ENCODE measurements around the gene VIPR2.
A peak's percentile ranks its signal among the peaks of the same experiment; 100 is the strongest.
"Not testable (repeated sequence)": the region's sequence is repeated elsewhere in the genome, so short reads cannot be mapped to it uniquely, and the experiment has no call there.

Gene VIPR2

GRCh38 chr7:159020987-159021386 is 123.7 kb downstream of the VIPR2 start:
- no peak for DNase-seq

- no peak for DNase-seq
These were observed 125.6 kb downstream of the VIPR2 start for GRCh38 chr7:159019111-159019510.

- DNase-seq = no peak
These were observed 126.9 kb downstream of the VIPR2 start for GRCh38 chr7:159017741-159018140.

GRCh38 chr7:159017210-159017609 is 127.5 kb downstream of the VIPR2 start:
- no peak for DNase-seq

GRCh38 chr7:159016591-159016990 is 128.1 kb downstream of the VIPR2 start:
- no peak for DNase-seq

- peak in 1 of 2 experiments; percentile 34 for DNase-seq
These were observed 128.9 kb downstream of the VIPR2 start for GRCh38 chr7:159015454-159016410.

- DNase-seq = no peak
These were observed 129.6 kb downstream of the VIPR2 start for GRCh38 chr7:159015081-159015453.

- DNase-seq = no peak
These were observed 130.2 kb downstream of the VIPR2 start for GRCh38 chr7:159014297-159015062.

GRCh38 chr7:159013825-159014289 is 130.8 kb downstream of the VIPR2 start:
- no peak for DNase-seq

GRCh38 chr7:159013181-159013690 is 131.4 kb downstream of the VIPR2 start:
- DNase-seq = no peak

- peak; percentile 16 to 65 for DNase-seq
These were observed 132.2 kb downstream of the VIPR2 start for GRCh38 chr7:159012353-159013069.

GRCh38 chr7:159011722-159012022 is 133.0 kb downstream of the VIPR2 start:
- no peak for DNase-seq

GRCh38 chr7:159010937-159011721 is 133.5 kb downstream of the VIPR2 start:
- DNase-seq = no peak

- no peak for DNase-seq
These were observed 134.3 kb downstream of the VIPR2 start for GRCh38 chr7:159010411-159010810.

- DNase-seq = no peak
These were observed 134.7 kb downstream of the VIPR2 start for GRCh38 chr7:159009951-159010350.

- DNase-seq = peak in 1 of 2 experiments; percentile 67
These were observed 136.2 kb downstream of the VIPR2 start for GRCh38 chr7:159008417-159008816.

- peak; percentile 77 to 84 for DNase-seq
These were observed 136.7 kb downstream of the VIPR2 start for GRCh38 chr7:159007996-159008389.

GRCh38 chr7:159007364-159007995 is 137.2 kb downstream of the VIPR2 start:
- peak; percentile 75 to 84 for DNase-seq

GRCh38 chr7:159006610-159007130 is 138.0 kb downstream of the VIPR2 start:
- DNase-seq = peak; percentile 50 to 63

GRCh38 chr7:159006022-159006609 is 138.6 kb downstream of the VIPR2 start:
- not testable (repeated sequence) for DNase-seq

GRCh38 chr7:159005618-159006017 is 139.0 kb downstream of the VIPR2 start:
- no peak for DNase-seq

Measured in SHP77 (cell line).